ENCODE data around the gene RASIP1.
"Not testable (repeated sequence)": the region's sequence is repeated elsewhere in the genome, so short reads cannot be mapped to it uniquely, and the experiment has no call there.

The RASIP1 gene

GRCh38 chr19:48740164-48740972 lies at the start of gene RASIP1:
Gene RASIP1, minus strand, starts transcription at chr19:48740610. Its CDS starts 328 bp downstream, at chr19:48740282.
- no peak for DNase-seq

- not testable (repeated sequence) for DNase-seq
Measured at GRCh38 chr19:48787331-48787730, 46.9 kb upstream of the RASIP1 start.

- DNase-seq = not testable (repeated sequence)
Measured at GRCh38 chr19:48786422-48786821, 46.0 kb upstream of the RASIP1 start.

- DNase-seq = no peak
Measured at GRCh38 chr19:48784527-48784926, 44.1 kb upstream of the RASIP1 start.

GRCh38 chr19:48780631-48781391 lies 40.4 kb upstream of the RASIP1 start:
- DNase-seq = peak; percentile 15

- DNase-seq = no peak
Measured at GRCh38 chr19:48779636-48780035, 39.2 kb upstream of the RASIP1 start.

GRCh38 chr19:48777720-48778119 lies 37.3 kb upstream of the RASIP1 start:
- DNase-seq = no peak

- no peak for DNase-seq
Measured at GRCh38 chr19:48777139-48777538, 36.7 kb upstream of the RASIP1 start.

GRCh38 chr19:48772503-48772953 lies 32.1 kb upstream of the RASIP1 start:
- DNase-seq = no peak

- no peak for DNase-seq
Measured at GRCh38 chr19:48770734-48771472, 30.5 kb upstream of the RASIP1 start.

- no peak for DNase-seq
Measured at GRCh38 chr19:48770266-48770665, 29.9 kb upstream of the RASIP1 start.

GRCh38 chr19:48768994-48769713 lies 28.7 kb upstream of the RASIP1 start:
- no peak for DNase-seq

GRCh38 chr19:48768171-48768753 lies 27.9 kb upstream of the RASIP1 start:
- not testable (repeated sequence) for DNase-seq

GRCh38 chr19:48765816-48766215 lies 25.4 kb upstream of the RASIP1 start:
- not testable (repeated sequence) for DNase-seq

GRCh38 chr19:48760504-48761205 lies 20.2 kb upstream of the RASIP1 start:
- no peak for DNase-seq

- DNase-seq = no peak
Measured at GRCh38 chr19:48757741-48758144, 17.3 kb upstream of the RASIP1 start.

- DNase-seq = no peak
Measured at GRCh38 chr19:48757089-48757675, 16.8 kb upstream of the RASIP1 start.

GRCh38 chr19:48756686-48757085 lies 16.3 kb upstream of the RASIP1 start:
- DNase-seq = no peak

GRCh38 chr19:48756212-48756611 lies 15.8 kb upstream of the RASIP1 start:
- DNase-seq = no peak

GRCh38 chr19:48755787-48756186 lies 15.4 kb upstream of the RASIP1 start:
- DNase-seq = no peak

- DNase-seq = no peak
Measured at GRCh38 chr19:48755084-48755641, 14.8 kb upstream of the RASIP1 start, which contains the start of gene FGF21. Gene FGF21, plus strand, starts transcription at chr19:48755524. Its CDS starts 713 bp downstream, at chr19:48756237.

Measured in CD4-positive, alpha-beta T cell treated with Interleukin-17A for 1 hour (primary cell).